Stimulated activated naive CD4-positive, alpha-beta T cell treated with Interleukin-2 at 50 U/mL for 16 hours (primary cell): ENCODE measurements around the gene IFNA4.

Experiments
- DNase-seq: peaks from one replicate; lab custom pipeline; 2025; lab: John Stamatoyannopoulos, UW

The IFNA4 gene

GRCh38 chr9:21165516-21165915, 21.9 kb downstream of the IFNA4 start:
- DNase-seq = no peak

GRCh38 chr9:21160178-21160577, 27.2 kb downstream of the IFNA4 start:
- DNase-seq = no peak

GRCh38 chr9:21155501-21155900, 31.9 kb downstream of the IFNA4 start:
- no peak for DNase-seq

GRCh38 chr9:21154018-21154608, 33.3 kb downstream of the IFNA4 start:
- no peak for DNase-seq

- DNase-seq = no peak
Observed at GRCh38 chr9:21153336-21154017, 33.9 kb downstream of the IFNA4 start.

- DNase-seq = no peak
Observed at GRCh38 chr9:21144603-21145002, 42.8 kb downstream of the IFNA4 start.

GRCh38 chr9:21141427-21141882, 45.9 kb downstream of the IFNA4 start, which contains the start of gene IFNW1:
Gene IFNW1, minus strand, starts transcription at chr9:21141832. Its CDS starts 262 bp downstream, at chr9:21141570.
- DNase-seq = no peak

- no peak for DNase-seq
Observed at GRCh38 chr9:21137020-21137419, 50.4 kb downstream of the IFNA4 start.
